Forelimb muscle (tissue), 1 donor: Measurements from ENCODE around the gene SLFN12L. TPM values are rescaled to one million over a fixed set of nuclear protein-coding genes. Genes with fewer than 3 reads are reported as not detected.
A peak's percentile ranks its signal among the peaks of the same experiment; 100 is the strongest.
"Not testable (repeated sequence)": the region's sequence is repeated elsewhere in the genome, so short reads cannot be mapped to it uniquely, and the experiment has no call there.

ENCODE experiments used
- DNase-seq: peaks from one replicate; pipeline ENCODE4 v3.0.0-alpha.2; 2013; ENCODE audit warnings: low read depth
- polyA plus RNA-seq: library from polyadenylated mRNA; unstranded; fragments of 120-200 nt; gene quantifications from one replicate; pipeline ENCODE4 v1.2.1, GENCODE V29; 2013; ENCODE audit not compliant: insufficient read length

The SLFN12L gene
- polyA plus RNA-seq = not detected

GRCh38 chr17:35537601-35538141 is at the start of gene SLFN12L:
TSS of gene SLFN12L (minus strand) at chr17:35537678. CDS start at chr17:35522364, 15,314 bp downstream.
- no peak for DNase-seq

GRCh38 chr17:35586569-35587073 is 49.1 kb upstream of the SLFN12L start:
- DNase-seq = no peak

- DNase-seq = no peak
These were observed 46.6 kb upstream of the SLFN12L start for GRCh38 chr17:35584061-35584460.

GRCh38 chr17:35578929-35579432 is 41.5 kb upstream of the SLFN12L start:
- DNase-seq = no peak

- peak; percentile 90 for DNase-seq
These were observed 40.9 kb upstream of the SLFN12L start, which contains the start of gene PEX12 for GRCh38 chr17:35578197-35578928. TSS of gene PEX12 (minus strand) at chr17:35578571. CDS start at chr17:35578021, 550 bp downstream.

GRCh38 chr17:35577830-35578196 is 40.3 kb upstream of the SLFN12L start:
- DNase-seq = no peak

GRCh38 chr17:35575759-35576158 is 38.3 kb upstream of the SLFN12L start:
- no peak for DNase-seq

GRCh38 chr17:35569405-35569804 is 31.9 kb upstream of the SLFN12L start:
- DNase-seq = no peak

- DNase-seq = no peak
These were observed 31.1 kb upstream of the SLFN12L start for GRCh38 chr17:35568561-35568960.

GRCh38 chr17:35566968-35567367 is 29.5 kb upstream of the SLFN12L start:
- DNase-seq = no peak

- not testable (repeated sequence) for DNase-seq
These were observed 25.7 kb upstream of the SLFN12L start for GRCh38 chr17:35563181-35563580.

GRCh38 chr17:35560703-35561102 is 23.2 kb upstream of the SLFN12L start, which contains the start of gene SLFN14:
TSS of gene SLFN14 (minus strand) at chr17:35560819. CDS start at chr17:35558062, 2,757 bp downstream.
- DNase-seq = no peak

GRCh38 chr17:35559495-35560210 is 22.2 kb upstream of the SLFN12L start:
- DNase-seq = no peak

GRCh38 chr17:35557353-35557752 is 19.9 kb upstream of the SLFN12L start:
- no peak for DNase-seq

- no peak for DNase-seq
These were observed 18.2 kb upstream of the SLFN12L start for GRCh38 chr17:35555691-35556090.

GRCh38 chr17:35554668-35555067 is 17.2 kb upstream of the SLFN12L start:
- no peak for DNase-seq

GRCh38 chr17:35553310-35553709 is 15.8 kb upstream of the SLFN12L start:
- DNase-seq = no peak

- DNase-seq = no peak
These were observed 11.5 kb upstream of the SLFN12L start for GRCh38 chr17:35548978-35549377.

GRCh38 chr17:35548208-35548810 is 10.8 kb upstream of the SLFN12L start:
- DNase-seq = no peak

GRCh38 chr17:35546487-35546886 is 9.0 kb upstream of the SLFN12L start:
- DNase-seq = no peak

GRCh38 chr17:35545150-35545549 is 7.7 kb upstream of the SLFN12L start:
- no peak for DNase-seq

GRCh38 chr17:35543856-35544255 is 6.4 kb upstream of the SLFN12L start:
- DNase-seq = no peak
